Urinary bladder (tissue), 4 donors: ENCODE measurements around the gene PROSER3. TPM values are rescaled to one million over a fixed set of nuclear protein-coding genes. Genes with fewer than 3 reads are reported as not detected.
"Not testable (repeated sequence)": the region's sequence is repeated elsewhere in the genome, so short reads cannot be mapped to it uniquely, and the experiment has no call there.

ENCODE experiments used
- DNase-seq: peaks from one replicate; pipeline ENCODE4 v3.0.0-alpha.2; 2015; ENCODE audit errors: extremely low spot score
- H3K27ac ChIP-seq: one replicate; pipeline ENCODE4 v1.5.1; 2013; ENCODE audit warnings: low read depth, mild to moderate bottlenecking, moderate library complexity
- H3K36me3 ChIP-seq: one replicate; pipeline ENCODE4 v1.6.1; 2013; ENCODE audit warnings: mild to moderate bottlenecking, moderate library complexity; ENCODE audit not compliant: insufficient read depth
- H3K4me1 ChIP-seq: one replicate; pipeline ENCODE4 v1.6.1; 2013; ENCODE audit warnings: mild to moderate bottlenecking, moderate library complexity; ENCODE audit not compliant: insufficient read depth
- H3K4me3 ChIP-seq: one replicate; pipeline ENCODE4 v1.5.1; 2013; ENCODE audit warnings: low read depth, low read length
- WGBS: extraction: QIAGEN DNeasy Blood & Tissue Kit; methylation state at CpG from one replicate; pipeline ENCODE4 v1.1.7; 2013; 5-methylcytosine and 5-hydroxymethylcytosine counted together
- polyA plus RNA-seq: library from polyadenylated mRNA; stranded (reverse); fragments of 200-250 nt; gene quantifications from one replicate; pipeline ENCODE4 v1.2.3, GENCODE V29; 2013
- total RNA-seq: library from RNA; depleted of rRNA; stranded (reverse); fragments of >200 nt; gene quantifications from one replicate; pipeline ENCODE4 v1.2.3, GENCODE V29; 2014
- donor health status: healthy with polysubstance abuse.
- donor health status: healthy.

The PROSER3 gene
- total and polyA plus RNA-seq, 2 donors: 6.8 to 12.2 TPM

- Histone ChIP-seq H3K36me3 (no peaks in the 10 kb centered on the region), H3K4me1 (no peaks in the 10 kb centered on the region), H3K4me3 (peak within 1 kb of the TSS; percentile 94), H3K27ac (peak within 1 kb of the TSS; percentile 41)
- under 1% methylated on average over 106 of the region's 109 CpGs for WGBS
- DNase-seq: no peak
Measured at GRCh38 chr19:35717665-35718344, 40.2 kb upstream of the PROSER3 start, which contains the start of gene KMT2B. Gene KMT2B, plus strand, starts transcription at chr19:35718003. Its CDS starts 16 bp downstream, at chr19:35718019.

- no peaks in the 10 kb centered on the region for H3K4me1 ChIP-seq
- peak overlapping the region; percentile 94 for H3K4me3 ChIP-seq
- DNase-seq: no peak
- peaks cover under 1% of the 10 kb centered on the region for H3K36me3 ChIP-seq
- H3K27ac ChIP-seq: peak overlapping the region; percentile 41
- under 1% methylated on average over 42 of the region's 42 CpGs for WGBS
Measured at GRCh38 chr19:35718345-35719041, 39.5 kb upstream of the PROSER3 start.

DNA sequence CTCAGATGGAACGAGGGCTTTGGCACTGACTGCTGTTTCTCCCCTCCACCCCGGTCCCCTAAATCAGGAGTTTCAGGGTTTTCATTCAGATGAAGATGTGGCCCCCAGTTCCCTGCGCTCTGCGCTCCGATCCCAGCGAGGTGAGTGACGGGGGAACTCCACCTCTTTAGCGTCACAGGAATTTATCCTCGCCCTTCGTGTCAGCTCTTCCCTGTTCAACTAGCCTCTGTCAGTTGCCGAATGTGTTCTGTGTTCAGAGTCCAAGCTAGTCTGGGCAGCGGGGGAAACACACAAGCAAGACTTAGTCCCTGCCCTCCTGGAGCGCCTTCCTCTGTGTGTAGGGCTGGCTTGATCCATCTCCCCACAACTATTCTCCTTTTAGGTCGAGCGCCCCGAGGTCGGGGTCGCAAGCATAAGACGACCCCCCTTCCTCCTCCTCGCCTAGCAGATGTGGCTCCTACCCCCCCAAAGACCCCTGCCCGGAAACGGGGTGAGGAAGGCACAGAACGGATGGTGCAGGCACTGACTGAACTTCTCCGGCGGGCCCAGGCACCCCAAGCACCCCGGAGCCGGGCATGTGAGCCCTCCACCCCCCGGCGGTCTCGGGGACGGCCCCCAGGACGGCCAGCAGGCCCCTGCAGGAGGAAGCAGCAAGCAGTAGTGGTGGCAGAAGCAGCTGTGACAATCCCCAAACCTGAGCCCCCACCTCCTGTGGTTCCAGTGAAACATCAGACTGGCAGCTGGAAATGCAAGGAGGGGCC is 38.4 kb upstream of the PROSER3 start:
- no peaks in the 10 kb centered on the region for H3K4me1 ChIP-seq
- peaks cover 5% of the 10 kb centered on the region for H3K36me3 ChIP-seq
- no peak for DNase-seq
- WGBS: 86% methylated on average over 32 of the region's 32 CpGs
- no peak overlapping the region for H3K27ac ChIP-seq
- H3K4me3 ChIP-seq: no peak overlapping the region

GRCh38 chr19:35720163-35720524 is 37.8 kb upstream of the PROSER3 start:
- Histone ChIP-seq H3K36me3 (peaks cover 7% of the 10 kb centered on the region), H3K27ac (no peak overlapping the region), H3K4me1 (no peaks in the 10 kb centered on the region), H3K4me3 (no peak overlapping the region)
- WGBS: 92% methylated on average over 9 of the region's 9 CpGs
- DNase-seq: no peak

- 81% methylated on average over 17 of the region's 17 CpGs for whole genome bisulfite sequencing
- Histone ChIP-seq H3K4me1 (no peaks in the 10 kb centered on the region), H3K36me3 (peaks cover 7% of the 10 kb centered on the region), H3K4me3 (no peak overlapping the region), H3K27ac (no peak overlapping the region)
- DNase-seq: no peak
Measured at GRCh38 chr19:35720648-35721047, 37.3 kb upstream of the PROSER3 start.

GRCh38 chr19:35721374-35721773 is 36.6 kb upstream of the PROSER3 start:
- 92% methylated on average over 16 of the region's 16 CpGs for WGBS
- H3K4me1 ChIP-seq: no peaks in the 10 kb centered on the region
- H3K27ac ChIP-seq: no peak overlapping the region
- H3K4me3 ChIP-seq: no peak overlapping the region
- DNase-seq: no peak
- peaks cover 7% of the 10 kb centered on the region for H3K36me3 ChIP-seq

- H3K27ac ChIP-seq: no peak overlapping the region
- no peaks in the 10 kb centered on the region for H3K4me1 ChIP-seq
- no peak overlapping the region for H3K4me3 ChIP-seq
- no peak for DNase-seq
- H3K36me3 ChIP-seq: peaks cover 10% of the 10 kb centered on the region
- WGBS: 94% methylated on average over 14 of the region's 14 CpGs
Measured at GRCh38 chr19:35722461-35722860, 35.5 kb upstream of the PROSER3 start.

- Histone ChIP-seq H3K36me3 (peaks cover 10% of the 10 kb centered on the region), H3K4me3 (no peak overlapping the region), H3K4me1 (no peaks in the 10 kb centered on the region), H3K27ac (no peak overlapping the region)
- WGBS: 94% methylated on average over 16 of the region's 16 CpGs
- DNase-seq: no peak
Measured at GRCh38 chr19:35722897-35723296, 35.1 kb upstream of the PROSER3 start.

GRCh38 chr19:35723671-35724070 is 34.3 kb upstream of the PROSER3 start:
- H3K36me3 ChIP-seq: peaks cover 12% of the 10 kb centered on the region
- WGBS: 95% methylated on average over 24 of the region's 24 CpGs

GRCh38 chr19:35724132-35724531 is 33.8 kb upstream of the PROSER3 start:
- not testable (repeated sequence) for H3K4me3 ChIP-seq, H3K4me1 ChIP-seq, DNase-seq, H3K27ac ChIP-seq
- WGBS: 96% methylated on average over 7 of the region's 7 CpGs
- H3K36me3 ChIP-seq: peaks cover 15% of the 10 kb centered on the region

More at GRCh38 chr19:35723671-35724070, 34.3 kb upstream of the PROSER3 start:
- no peak overlapping the region for H3K27ac ChIP-seq
- no peaks in the 10 kb centered on the region for H3K4me1 ChIP-seq
- DNase-seq: no peak
- no peak overlapping the region for H3K4me3 ChIP-seq

GRCh38 chr19:35724560-35724959 is 33.4 kb upstream of the PROSER3 start:
- Histone ChIP-seq H3K4me3 (no peak overlapping the region), H3K4me1 (no peaks in the 10 kb centered on the region), H3K36me3 (peaks cover 15% of the 10 kb centered on the region), H3K27ac (no peak overlapping the region)
- DNase-seq: no peak
- 95% methylated on average over 12 of the region's 12 CpGs for WGBS

DNA sequence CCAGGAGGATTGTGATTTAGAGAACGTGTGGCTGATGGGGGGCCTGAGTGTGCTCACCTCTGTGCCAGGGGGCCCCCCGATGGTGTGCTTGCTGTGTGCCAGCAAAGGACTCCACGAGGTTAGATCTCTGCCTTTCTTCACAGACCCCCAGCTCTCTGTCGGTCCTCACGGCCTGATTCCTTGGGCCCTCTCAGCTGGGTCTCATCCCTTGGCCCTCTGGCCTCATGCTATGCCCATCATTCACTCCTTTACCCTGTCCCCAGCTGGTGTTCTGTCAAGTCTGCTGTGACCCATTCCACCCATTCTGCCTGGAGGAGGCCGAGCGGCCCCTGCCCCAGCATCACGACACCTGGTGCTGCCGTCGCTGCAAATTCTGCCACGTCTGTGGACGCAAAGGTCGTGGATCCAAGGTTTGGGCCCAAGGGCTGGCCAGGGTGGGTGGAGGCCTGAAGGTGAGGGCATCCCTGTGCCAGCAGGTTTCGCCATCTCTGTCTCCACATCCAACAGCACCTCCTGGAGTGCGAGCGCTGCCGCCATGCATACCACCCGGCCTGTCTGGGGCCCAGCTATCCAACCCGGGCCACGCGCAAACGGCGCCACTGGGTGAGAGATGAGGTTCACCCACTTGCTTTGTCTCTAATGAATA is 32.6 kb upstream of the PROSER3 start:
- WGBS: 94% methylated on average over 23 of the region's 23 CpGs
- DNase-seq: no peak

More for the DNA sequence above, 32.6 kb upstream of the PROSER3 start:
- Histone ChIP-seq H3K4me3 (no peak overlapping the region), H3K4me1 (no peaks in the 10 kb centered on the region), H3K36me3 (peaks cover 18% of the 10 kb centered on the region), H3K27ac (no peak overlapping the region)
